ENCODE results near the gene CD40. TPM values are rescaled to one million over a fixed set of nuclear protein-coding genes. Genes with fewer than 3 reads are reported as not detected.

CD40 gene
- total and polyA plus RNA-seq, 2 of the 8 experiments (the other 6 are each of a cell fraction or from before 2014, with no cell fraction given) = 14.5 to 18.8 TPM

GRCh38 chr20:46073443-46073842 is 44.7 kb upstream of the CD40 start:
- H3K79me1 ChIP-seq (ENCODE audit: low read depth, low read length) = no peaks in the 10 kb centered on the region; the same call in 1 of the 2 replicates
- no peak overlapping the region for H3K14ac ChIP-seq (ENCODE audit: insufficient read length)
- peak overlapping the region in 1 of 4 experiments; percentile 37; a peak in 2 of 8 replicates for H3K4me3 ChIP-seq (ENCODE audit: extremely low read depth in 1 of 4, insufficient read depth in 2 of 4, low read depth in 3 of 4, low read length in 4 of 4)
- no peaks in the 10 kb centered on the region for H3K27me3 ChIP-seq (replicated peaks in 1 of 4; ENCODE audit: control insufficient read depth in 3 of 4, extremely low read depth in 1 of 4, insufficient read depth in 3 of 4, low read length in 3 of 4)
- no peak overlapping the region for H3K23ac ChIP-seq (ENCODE audit: insufficient read length)
- H2BK12ac ChIP-seq (ENCODE audit: low read depth, low read length) = peak overlapping the region; percentile 64
- no peak overlapping the region for H2AFZ ChIP-seq (ENCODE audit: low read length)
- no peak for DNase-seq (ENCODE audit: low read depth in 1 of 2, low spot score in 2 of 2)
- H3K36me3 ChIP-seq (ENCODE audit: control insufficient read depth in 2 of 4, insufficient read depth in 4 of 4, low read length in 3 of 4) = peaks cover 0 to 22% (median 10%) of the 10 kb centered on the region in 4 experiments; a peak in 3 of 8 replicates
- H4K20me1 ChIP-seq (replicated peaks in 1 of 2; ENCODE audit: control insufficient read depth in 1 of 2, insufficient read depth in 2 of 2, low read length in 2 of 2) = peaks cover 0 to 13% of the 10 kb centered on the region in 2 experiments
- no peaks in the 10 kb centered on the region; the same call in 1 of the 2 replicates for H3K23me2 ChIP-seq (ENCODE audit: low read depth, low read length)
- H4K8ac ChIP-seq (ENCODE audit: extremely low read depth, insufficient read depth, low read length) = no peak overlapping the region
- H3K56ac ChIP-seq (replicated peaks; ENCODE audit: insufficient read length, low read depth, low read length) = no peak overlapping the region
- peak overlapping the region; percentile 49; the same call in 1 of the 2 replicates for H2BK5ac ChIP-seq (ENCODE audit: low read depth, low read length)
- H4K91ac ChIP-seq (replicated peaks; ENCODE audit: insufficient read length, low read length) = no peak overlapping the region
- H4K5ac ChIP-seq (ENCODE audit: insufficient read length, low read depth, low read length) = no peak overlapping the region
- POLR2A ChIA-PET (ENCODE audit: partially characterized antibody) = interaction anchor here (0.7 to 1.6 kb wide), 4 partner anchors 9 to 15 kb away, joined by 3 to 8 read pairs (median 6); no protein-coding TSS in a partner anchor
- no peak overlapping the region for H2BK15ac ChIP-seq (ENCODE audit: low read length)
- no peak overlapping the region for H3K9ac ChIP-seq (replicated peaks in 1 of 4; ENCODE audit: extremely low read depth in 1 of 4, low read depth in 3 of 4, low read length in 3 of 4)
- no peaks in the 10 kb centered on the region for H3K9me3 ChIP-seq (ENCODE audit: insufficient read depth in 2 of 2, low read depth in 1 of 2, low read length in 1 of 2)
- H3K27ac ChIP-seq (ENCODE audit: low read depth, low read length) = 0 out of 2 replicates have a peak overlapping the region, but pooled peaks have one; percentile 53
- H3K4ac ChIP-seq (replicated peaks; ENCODE audit: insufficient read length, low read depth, low read length) = no peak overlapping the region
- 85% methylated on average over 3 of the region's 3 CpGs; no CpG with 5 or more reads in 1 of the 2 experiments for WGBS, 2 experiments (ENCODE audit: extremely low coverage in 1 of 2, insufficient coverage in 1 of 2, insufficient read length in 1 of 2, insufficient replicate concordance in 2 of 2, low coverage in 1 of 2, low lambda C conversion rate in 2 of 2, missing lambda C conversion rate in 1 of 2)
- no peak overlapping the region for H2AK5ac ChIP-seq (ENCODE audit: low read depth, low read length)
- TF ChIP-seq BRCA1 (IDR thresholded peaks at IDR 0.05; ENCODE audit: low read depth, low read length) = no peak
- no peak for TF ChIP-seq ATF3 (IDR thresholded peaks at IDR 0.05; ENCODE audit: insufficient read depth, low read depth, low read length)
- TF ChIP-seq TCF12 (IDR thresholded peaks at IDR 0.05; ENCODE audit: low read depth, low read length) = no peak
- TF ChIP-seq KDM4A (IDR thresholded peaks at IDR 0.05; ENCODE audit: low read depth, low read length, severe bottlenecking) = no peak
- no peak for TF ChIP-seq CHD2 (IDR thresholded peaks at IDR 0.05; ENCODE audit: low read length)
- FAIRE-seq = no peak
- peak overlapping the region; percentile 51 to 54; a peak in 3 of 4 replicates for H3K4me2 ChIP-seq (ENCODE audit: insufficient read depth in 1 of 2, low read depth in 2 of 2, low read length in 2 of 2)
- no peak overlapping the region; the same call in 1 of the 2 replicates for H3K18ac ChIP-seq (ENCODE audit: extremely low read depth, low read length)
- H3K4me1 ChIP-seq (replicated peaks in 1 of 4; ENCODE audit: control insufficient read depth in 3 of 4, insufficient read depth in 4 of 4, low read length in 3 of 4) = peaks cover 7 to 16% (median 8%) of the 10 kb centered on the region in 4 experiments; a peak in 6 of 7 replicates
- peaks cover 0 to 18% of the 10 kb centered on the region in 2 experiments; a peak in 2 of 4 replicates for H3K79me2 ChIP-seq (ENCODE audit: control insufficient read depth in 1 of 2, insufficient read depth in 2 of 2, low read length in 2 of 2)
- 0 out of 2 replicates have a peak overlapping the region, but pooled peaks have one; percentile 48 for H2BK20ac ChIP-seq (ENCODE audit: low read length)
- CTCF ChIA-PET (ENCODE audit: partially characterized antibody) = interaction anchor here (1.4 to 3.5 kb wide), 2 partner anchors 16 to 276 kb away, joined by 5 to 11 read pairs; no protein-coding TSS in a partner anchor
- no peak overlapping the region for H2BK120ac ChIP-seq (replicated peaks; ENCODE audit: low read depth, low read length)

Measured in H1 (cell line).